ENCODE measurements around the gene CARS1. TPM values are rescaled to one million over a fixed set of nuclear protein-coding genes. Genes with fewer than 3 reads are reported as not detected.

CARS1 gene
- total RNA-seq, 2 experiments from 2014 or later, result 126 to 128 TPM

DNA sequence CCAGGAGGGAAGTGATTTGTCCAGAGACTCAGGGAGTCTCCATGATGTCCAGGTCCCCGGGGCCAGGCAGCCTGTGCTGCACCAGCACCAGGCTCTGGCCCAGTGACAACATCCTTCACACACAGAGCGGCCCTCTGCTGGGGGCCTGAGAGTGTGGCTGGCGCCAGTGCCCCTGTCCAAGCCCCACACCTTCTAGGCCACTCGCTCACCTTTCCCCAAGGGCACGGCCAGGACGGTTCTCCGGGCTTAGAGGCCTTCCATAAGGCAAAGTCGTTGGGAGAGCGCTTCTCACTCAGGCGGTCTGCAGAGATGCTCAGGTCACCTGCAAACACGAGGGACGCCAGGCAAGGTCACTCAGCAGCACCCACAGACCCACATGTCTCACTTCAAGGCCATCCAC, 37.2 kb downstream of the CARS1 start:
- Mint-ChIP-seq H3K9me3 (no peaks in the 10 kb centered on the region), H3K36me3 (ENCODE audit: low read depth) (peaks cover 58% of the 10 kb centered on the region), H3K27me3 (ENCODE audit: low read depth) (no peaks in the 10 kb centered on the region), H3K4me3 (no peak overlapping the region), H3K4me1 (ENCODE audit: low read depth) (peaks cover 49% of the 10 kb centered on the region), H3K27ac (no peak overlapping the region)
- no peak for DNase-seq
- CTCF ChIA-PET, result no interaction called here
- intact Hi-C loops (cut with micrococcal nuclease), result loop anchor here (5.0 kb wide), 1 partner anchor 72 kb away; no protein-coding TSS in a partner anchor

GRCh38 chr11:3018596-3018995, 38.6 kb downstream of the CARS1 start:
- intact Hi-C loops (cut with micrococcal nuclease), result no loop called here
- CTCF ChIA-PET, result no interaction called here
- DNase-seq, result no peak
- Mint-ChIP-seq H3K4me3 (no peak overlapping the region), H3K4me1 (ENCODE audit: low read depth) (peaks cover 60% of the 10 kb centered on the region), H3K36me3 (ENCODE audit: low read depth) (peaks cover 60% of the 10 kb centered on the region), H3K27me3 (ENCODE audit: low read depth) (no peaks in the 10 kb centered on the region), H3K27ac (no peak overlapping the region), H3K9me3 (no peaks in the 10 kb centered on the region)

- Mint-ChIP-seq H3K9me3 (no peaks in the 10 kb centered on the region), H3K4me3 (no peak overlapping the region), H3K27me3 (ENCODE audit: low read depth) (no peaks in the 10 kb centered on the region), H3K4me1 (ENCODE audit: low read depth) (peaks cover 43% of the 10 kb centered on the region), H3K36me3 (ENCODE audit: low read depth) (peaks cover 51% of the 10 kb centered on the region), H3K27ac (no peak overlapping the region)
- intact Hi-C loops (cut with micrococcal nuclease), result no loop called here
- no peak for DNase-seq
- CTCF ChIA-PET, result interaction anchor here (1.1 to 1.5 kb wide), 2 partner anchors 75 to 391 kb away, joined by 3 to 8 read pairs; no protein-coding TSS in a partner anchor
These were observed 40.4 kb downstream of the CARS1 start for GRCh38 chr11:3016861-3017260.

GRCh38 chr11:3015796-3016195, 41.4 kb downstream of the CARS1 start:
- intact Hi-C loops (cut with micrococcal nuclease), result no loop called here
- no peak for DNase-seq

GRCh38 chr11:3014943-3015342, 42.3 kb downstream of the CARS1 start:
- no peak overlapping the region for H3K4me3 Mint-ChIP-seq
- DNase-seq, result no peak

More at GRCh38 chr11:3015796-3016195, 41.4 kb downstream of the CARS1 start:
- CTCF ChIA-PET, result interaction anchor here (0.6 to 1.8 kb wide), 5 partner anchors 22 to 392 kb away, joined by 3 to 8 read pairs (median 4); no protein-coding TSS in a partner anchor
- Mint-ChIP-seq H3K36me3 (ENCODE audit: low read depth) (peaks cover 60% of the 10 kb centered on the region), H3K27me3 (ENCODE audit: low read depth) (no peaks in the 10 kb centered on the region), H3K4me3 (no peak overlapping the region), H3K9me3 (no peaks in the 10 kb centered on the region), H3K4me1 (ENCODE audit: low read depth) (peaks cover 40% of the 10 kb centered on the region), H3K27ac (no peak overlapping the region)

DNA sequence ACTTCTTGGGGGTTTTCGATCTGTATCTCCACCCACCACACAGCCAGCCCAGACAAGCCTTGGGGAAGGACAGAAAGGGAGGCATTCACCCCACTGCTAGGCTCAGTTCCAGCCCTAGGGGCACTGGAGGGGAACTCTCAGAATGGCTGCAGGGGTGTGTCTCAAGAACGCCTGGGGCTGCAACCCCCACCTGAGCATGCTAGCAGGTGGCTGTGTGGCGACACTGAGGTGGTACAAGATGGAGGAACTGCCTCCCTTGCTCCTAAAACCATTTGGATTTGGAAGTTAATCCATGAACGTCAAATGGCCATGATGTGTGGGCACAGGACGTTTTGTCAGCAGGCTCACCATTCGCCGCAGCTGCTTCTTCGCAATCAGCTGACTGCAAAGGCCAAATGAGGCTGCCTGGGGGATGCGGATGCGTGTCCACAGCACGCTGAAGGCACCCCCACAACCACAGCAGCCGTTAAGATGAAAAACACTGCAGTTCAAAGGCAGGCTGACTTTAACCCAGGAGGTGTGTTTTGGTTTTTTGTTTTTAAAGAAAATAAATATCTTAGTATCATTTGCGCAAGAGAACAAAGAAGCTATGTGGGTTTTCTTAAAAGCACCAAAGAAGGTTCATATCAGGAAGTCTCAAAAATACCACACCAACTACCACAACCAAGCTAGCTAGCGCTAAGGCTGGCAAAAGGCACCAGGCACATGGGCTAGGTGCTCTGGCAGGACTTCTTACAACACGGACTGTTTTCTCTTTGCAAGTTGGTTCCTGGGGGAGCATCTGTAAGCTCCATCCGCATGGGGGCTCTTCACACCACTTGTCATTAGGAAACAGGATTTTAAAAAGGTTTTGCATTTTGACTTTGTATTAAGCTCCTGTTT, 42.9 kb downstream of the CARS1 start:
- DNase-seq, result peak; percentile 53
- Mint-ChIP-seq H3K9me3 (no peaks in the 10 kb centered on the region), H3K27me3 (ENCODE audit: low read depth) (no peaks in the 10 kb centered on the region), H3K27ac (peak overlapping the region; percentile 54), H3K36me3 (ENCODE audit: low read depth) (peaks cover 60% of the 10 kb centered on the region), H3K4me3 (no peak overlapping the region), H3K4me1 (ENCODE audit: low read depth) (peaks cover 38% of the 10 kb centered on the region)
- CTCF ChIA-PET, result interaction anchor here (0.6 to 1.8 kb wide), 6 partner anchors 23 to 595 kb away, joined by 3 to 5 read pairs (median 4); no protein-coding TSS in a partner anchor
- intact Hi-C loops (cut with micrococcal nuclease), result loop anchor here (1.0 kb wide), 1 partner anchor 22 kb away; the partner anchor contains the start of gene NAP1L4

More at GRCh38 chr11:3014943-3015342, 42.3 kb downstream of the CARS1 start:
- Mint-ChIP-seq H3K4me1 (ENCODE audit: low read depth) (peaks cover 38% of the 10 kb centered on the region), H3K27me3 (ENCODE audit: low read depth) (no peaks in the 10 kb centered on the region), H3K36me3 (ENCODE audit: low read depth) (peaks cover 59% of the 10 kb centered on the region), H3K27ac (peak overlapping the region; percentile 46), H3K9me3 (no peaks in the 10 kb centered on the region)
- CTCF ChIA-PET, result interaction anchor here (0.8 to 1.8 kb wide), 5 partner anchors 22 to 482 kb away, joined by 3 to 5 read pairs (median 4); no protein-coding TSS in a partner anchor
- intact Hi-C loops (cut with micrococcal nuclease), result loop anchor here (1.0 kb wide), 1 partner anchor 23 kb away; the partner anchor contains the start of gene NAP1L4

DNA sequence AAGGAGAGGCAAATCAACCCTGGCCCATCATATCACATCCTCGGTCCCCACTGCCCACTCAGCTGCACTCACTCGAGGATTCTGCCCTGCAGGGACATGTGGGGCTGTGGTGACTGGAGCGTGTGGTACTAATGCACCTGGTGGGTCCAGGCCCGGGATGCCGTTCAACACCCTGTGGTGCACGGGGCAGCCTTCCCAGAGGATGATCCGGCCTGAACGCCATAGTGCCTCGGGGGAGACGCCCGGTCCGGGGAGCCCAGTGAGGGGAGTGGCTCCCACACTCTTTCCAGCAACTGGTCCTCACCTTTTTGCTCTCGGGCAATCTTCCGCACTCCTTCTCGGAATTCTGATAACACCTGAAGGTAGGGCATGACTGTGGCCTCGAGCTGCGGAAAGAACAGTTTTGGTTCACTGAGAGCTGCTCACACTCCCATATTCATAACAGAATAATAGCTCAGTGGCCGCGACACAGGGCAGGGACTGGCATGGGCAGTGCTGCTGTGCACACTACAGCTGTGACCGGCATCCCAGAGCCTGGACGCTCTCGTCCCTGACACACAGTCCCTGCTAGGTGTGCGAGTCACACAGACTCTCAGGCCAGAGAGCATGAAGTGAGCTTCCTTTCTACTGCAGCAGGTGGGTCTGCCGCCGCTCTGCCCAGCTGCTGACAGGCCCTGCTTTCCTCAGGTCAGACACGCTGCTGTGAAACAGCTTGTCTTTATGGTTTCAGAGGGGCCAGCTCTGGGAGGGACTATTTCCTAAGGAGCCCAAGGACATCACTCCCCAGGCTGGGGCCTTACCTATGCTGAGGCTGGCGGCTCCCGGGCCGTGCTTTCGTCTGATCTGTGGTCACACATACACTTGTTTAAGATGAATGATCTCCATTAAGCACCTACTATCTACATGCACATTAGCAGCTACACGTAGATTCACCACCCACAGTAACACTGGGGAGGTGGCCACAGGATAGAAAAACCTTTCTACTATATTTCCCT, 45.0 kb downstream of the CARS1 start:
- H3K27me3 Mint-ChIP-seq (ENCODE audit: low read depth), result no peaks in the 10 kb centered on the region

DNA sequence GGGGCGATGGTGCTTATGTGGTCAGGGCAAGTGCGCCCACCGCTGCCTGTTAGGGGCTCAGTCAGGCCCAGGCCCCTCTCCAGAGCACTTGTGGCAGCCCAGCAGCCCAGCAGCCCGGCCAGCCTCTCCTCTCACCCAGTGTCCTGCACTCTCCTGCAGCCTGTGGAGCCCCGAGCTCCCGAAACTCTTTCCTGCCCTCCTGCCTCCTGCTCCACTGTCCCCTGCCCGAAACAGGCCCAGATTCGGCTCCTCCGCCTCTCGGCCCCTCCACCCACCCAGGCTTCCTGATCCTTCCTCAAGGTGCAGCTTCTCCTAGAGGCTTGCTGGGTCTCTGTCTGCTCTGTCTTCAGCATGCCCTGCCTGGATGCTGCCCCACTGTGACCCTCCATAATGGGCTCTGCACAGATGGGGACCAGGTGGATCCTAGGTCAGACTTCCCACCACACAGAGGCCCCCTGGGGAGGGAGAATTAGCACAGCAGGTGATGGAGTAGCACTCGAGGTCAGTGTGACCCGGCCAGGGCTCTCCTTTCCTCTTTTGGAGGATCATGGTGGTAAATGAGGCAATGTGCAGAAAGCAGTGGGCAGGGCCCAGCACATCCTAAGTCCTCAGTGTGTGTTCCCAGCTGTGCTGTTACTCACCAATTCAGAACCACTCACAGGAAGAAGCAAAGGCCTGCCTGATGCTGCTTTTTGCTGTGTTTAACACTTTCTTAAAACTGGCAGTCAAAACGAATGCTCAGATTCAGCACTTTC, 46.5 kb downstream of the CARS1 start:
- no peak for DNase-seq
- Mint-ChIP-seq H3K4me1 (ENCODE audit: low read depth) (peaks cover 21% of the 10 kb centered on the region), H3K27ac (peak overlapping the region; percentile 19), H3K27me3 (ENCODE audit: low read depth) (no peaks in the 10 kb centered on the region), H3K4me3 (no peak overlapping the region), H3K9me3 (no peaks in the 10 kb centered on the region), H3K36me3 (ENCODE audit: low read depth) (peaks cover 51% of the 10 kb centered on the region)
- intact Hi-C loops (cut with micrococcal nuclease), result no loop called here
- CTCF ChIA-PET, result no interaction called here

More for the DNA sequence above, 45.0 kb downstream of the CARS1 start:
- H3K27ac Mint-ChIP-seq, result no peak overlapping the region
- no peak overlapping the region for H3K4me3 Mint-ChIP-seq
- CTCF ChIA-PET, result interaction anchor here (1.6 kb wide), 1 partner anchor 79 kb away, joined by 3 read pairs; no protein-coding TSS in a partner anchor
- DNase-seq, result no peak
- intact Hi-C loops (cut with micrococcal nuclease), result no loop called here
- no peaks in the 10 kb centered on the region for H3K9me3 Mint-ChIP-seq
- peaks cover 54% of the 10 kb centered on the region for H3K36me3 Mint-ChIP-seq (ENCODE audit: low read depth)
- peaks cover 35% of the 10 kb centered on the region for H3K4me1 Mint-ChIP-seq (ENCODE audit: low read depth)

DNA sequence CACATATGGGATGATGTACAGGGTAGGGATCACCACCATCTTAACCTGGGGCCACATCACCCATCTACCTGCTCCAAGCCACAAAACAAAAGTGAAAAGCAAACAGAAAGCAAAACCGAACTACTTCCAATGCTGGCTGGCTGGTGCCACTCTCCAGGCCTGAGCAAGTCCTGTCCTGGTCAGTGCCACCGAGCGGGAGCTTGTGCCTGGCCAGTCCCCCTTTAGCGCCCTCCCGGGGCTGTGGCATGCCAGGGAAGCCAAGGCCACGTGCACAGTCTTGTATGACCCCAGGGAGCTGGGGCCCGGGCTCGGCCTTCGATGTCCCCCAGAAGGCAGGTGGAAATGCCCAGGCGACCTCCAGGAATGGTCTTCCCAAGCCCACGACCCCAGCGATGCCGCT, 47.2 kb downstream of the CARS1 start:
- CTCF ChIA-PET, result interaction anchor here (0.7 to 1.3 kb wide), 2 partner anchors 30 to 119 kb away, joined by 3 to 4 read pairs; no protein-coding TSS in a partner anchor
- H3K9me3 Mint-ChIP-seq, result no peaks in the 10 kb centered on the region
- no peak overlapping the region for H3K27ac Mint-ChIP-seq
- H3K4me3 Mint-ChIP-seq, result no peak overlapping the region
- intact Hi-C loops (cut with micrococcal nuclease), result no loop called here
- H3K27me3 Mint-ChIP-seq (ENCODE audit: low read depth), result no peaks in the 10 kb centered on the region
- H3K4me1 Mint-ChIP-seq (ENCODE audit: low read depth), result peaks cover 14% of the 10 kb centered on the region
- peaks cover 47% of the 10 kb centered on the region for H3K36me3 Mint-ChIP-seq (ENCODE audit: low read depth)
- DNase-seq, result no peak

GRCh38 chr11:3009481-3009880, 47.7 kb downstream of the CARS1 start:
- intact Hi-C loops (cut with micrococcal nuclease), result no loop called here
- Mint-ChIP-seq H3K4me1 (ENCODE audit: low read depth) (peaks cover 8% of the 10 kb centered on the region), H3K4me3 (no peak overlapping the region), H3K27me3 (ENCODE audit: low read depth) (no peaks in the 10 kb centered on the region), H3K36me3 (ENCODE audit: low read depth) (peaks cover 44% of the 10 kb centered on the region), H3K9me3 (no peaks in the 10 kb centered on the region), H3K27ac (no peak overlapping the region)
- CTCF ChIA-PET, result interaction anchor here (0.7 to 1.3 kb wide), 2 partner anchors 30 to 118 kb away, joined by 3 to 4 read pairs; no protein-coding TSS in a partner anchor
- DNase-seq, result no peak

GRCh38 chr11:3008746-3009336, 48.4 kb downstream of the CARS1 start:
- no peaks in the 10 kb centered on the region for H3K9me3 Mint-ChIP-seq
- H3K4me3 Mint-ChIP-seq, result no peak overlapping the region
- peak overlapping the region; percentile 41 for H3K27ac Mint-ChIP-seq
- peaks cover 3% of the 10 kb centered on the region for H3K4me1 Mint-ChIP-seq (ENCODE audit: low read depth)
- H3K27me3 Mint-ChIP-seq (ENCODE audit: low read depth), result no peaks in the 10 kb centered on the region
- DNase-seq, result no peak
- peaks cover 48% of the 10 kb centered on the region for H3K36me3 Mint-ChIP-seq (ENCODE audit: low read depth)
- CTCF ChIA-PET, result interaction anchor here (1.3 kb wide), 1 partner anchor 29 kb away, joined by 4 read pairs; no protein-coding TSS in a partner anchor
- intact Hi-C loops (cut with micrococcal nuclease), result no loop called here

Measured in activated naive CD4-positive, alpha-beta T cell treated with anti-CD3 and anti-CD28 coated beads for 36 hours (primary cell).